ENCODE measurements around the gene AKR1B15. TPM values are rescaled to one million over a fixed set of nuclear protein-coding genes. Genes with fewer than 3 reads are reported as not detected.

Gene AKR1B15
- total and polyA plus RNA-seq, 9 of the 15 experiments (the other 6 are each of a cell fraction or from before 2014, with no cell fraction given) = not detected

DNA sequence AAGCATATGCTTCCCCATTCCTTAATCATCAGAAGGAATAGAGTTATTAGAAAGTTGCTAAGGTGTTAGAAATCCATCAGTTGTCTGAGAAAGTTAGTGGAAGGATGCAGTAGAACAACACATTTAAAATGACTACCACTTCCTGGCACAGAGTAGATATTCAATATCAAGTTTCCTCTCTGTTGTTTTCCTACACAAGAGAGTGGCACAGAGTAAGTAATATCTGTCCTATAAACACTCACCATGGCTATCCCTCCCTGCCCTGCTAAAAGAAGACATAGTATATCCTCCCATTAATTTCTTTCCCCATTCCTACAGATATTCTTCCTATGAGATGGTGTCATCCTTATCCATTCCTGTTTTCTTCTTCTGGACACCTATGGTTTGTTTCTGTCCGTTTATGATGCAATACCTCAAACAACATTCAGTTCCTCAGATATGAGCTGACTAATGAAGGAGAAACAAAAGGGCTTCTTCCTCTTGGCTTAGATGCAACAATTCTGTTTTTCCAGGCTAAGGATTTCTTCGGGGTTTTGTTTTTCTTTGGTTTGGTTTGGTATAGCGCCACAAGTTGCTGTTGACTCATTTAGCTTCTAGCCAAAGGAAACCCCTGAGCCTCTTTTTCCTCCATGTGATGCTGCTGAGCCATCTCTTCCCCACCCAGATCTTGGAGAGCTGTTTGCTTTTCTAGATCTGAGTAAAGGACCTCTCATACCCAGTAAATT is 64.9 kb downstream of the AKR1B15 start (continued):
- TF ChIP-seq CUX1 (CRISPR knock-in tag; IDR thresholded peaks at IDR 0.05) = no peak
- TF ChIP-seq RCOR1 (IDR thresholded peaks at IDR 0.05; ENCODE audit: borderline replicate concordance in 1 of 2, low read depth in 2 of 2, low read length in 2 of 2) = no peak
- peak; percentile 54; the same call in 1 of the 2 replicates for TF ChIP-seq EP300 (IDR thresholded peaks at IDR 0.05; ENCODE audit: low read length)
- TF ChIP-seq MCM5 (IDR thresholded peaks at IDR 0.05; ENCODE audit: low read depth) = no peak

GRCh38 chr7:134616611-134617010 is 67.7 kb downstream of the AKR1B15 start:
- no peaks in the 10 kb centered on the region for H3K9me1 ChIP-seq (ENCODE audit: control insufficient read depth, insufficient read depth, low read length)
- no peaks in the 10 kb centered on the region for H3K36me3 ChIP-seq (ENCODE audit: control insufficient read depth, insufficient read depth, low read length)
- H2AFZ ChIP-seq (ENCODE audit: low read depth, low read length) = no peak overlapping the region
- H3K27ac ChIP-seq (ENCODE audit: extremely low read depth, low read depth, low read length) = no peak overlapping the region
- WGBS (ENCODE audit: insufficient coverage, low coverage, missing lambda C conversion rate) = 0% methylated on average over 2 of the region's 2 CpGs
- H3K4me3 ChIP-seq = no peak overlapping the region
- no peak overlapping the region for H3K9ac ChIP-seq (ENCODE audit: insufficient read depth in 1 of 2, low read depth in 2 of 2, low read length in 2 of 2)
- H3K27me3 ChIP-seq (ENCODE audit: control insufficient read depth in 2 of 2, insufficient read depth in 2 of 2, low read length in 2 of 2) = peaks cover 0 to 3% of the 10 kb centered on the region in 2 experiments; a peak in 1 of 5 replicates
- H3K4me2 ChIP-seq (ENCODE audit: insufficient read depth, low read length) = no peak overlapping the region
- DNase-seq (ENCODE audit: extremely low read depth in 1 of 4, low spot score in 3 of 4) = no peak
- in situ Hi-C loops (cut with MboI) = no loop called here
- FAIRE-seq = no peak
- POLR2A ChIA-PET = interaction anchor here (1.1 kb wide), 1 partner anchor 16 kb away, joined by 4 read pairs; no protein-coding TSS in a partner anchor
- no peak for ATAC-seq
- BruUV-seq (replicated peaks) = no TSS peak
- H3K79me2 ChIP-seq (ENCODE audit: control insufficient read depth, insufficient read depth, low read length) = no peaks in the 10 kb centered on the region
- TF ChIP-seq ZZZ3 (IDR thresholded peaks at IDR 0.05) = no peak
- TF ChIP-seq C11orf30 (IDR thresholded peaks at IDR 0.05; ENCODE audit: low read depth) = peak; percentile 56; the same call in 1 of the 2 replicates
- no peak for TF ChIP-seq FOXA1 (IDR thresholded peaks at IDR 0.05; ENCODE audit: borderline replicate concordance)
- no peak for TF ChIP-seq MYC (IDR thresholded peaks at IDR 0.05; ENCODE audit: low read depth, low read length)
- no peak for TF ChIP-seq MYC (CRISPR knock-in tag; IDR thresholded peaks at IDR 0.05; ENCODE audit: borderline replicate concordance, low read depth)
- peak; percentile 72 for TF ChIP-seq ZNF316 (IDR thresholded peaks at IDR 0.05)
- no peak for TF ChIP-seq CXXC5 (CRISPR knock-in tag; IDR thresholded peaks at IDR 0.05)
- no peak for TF ChIP-seq CTBP1 (IDR thresholded peaks at IDR 0.05; ENCODE audit: borderline replicate concordance)
- no peak for TF ChIP-seq ZNF41 (CRISPR knock-in tag; conservative IDR thresholded peaks at IDR 0.05)
- TF ChIP-seq MAFG (tag; conservative IDR thresholded peaks at IDR 0.05) = peak; percentile 64
- H4K20me1 ChIP-seq (replicated peaks; ENCODE audit: control insufficient read depth, insufficient read depth, low read length) = no peaks in the 10 kb centered on the region
- no peaks in the 10 kb centered on the region for H3K9me3 ChIP-seq (replicated peaks; ENCODE audit: control insufficient read depth, insufficient read depth, low read depth, low read length)
- intact Hi-C loops (cut with micrococcal nuclease) = no loop called here
- no peaks in the 10 kb centered on the region for H3K4me1 ChIP-seq (replicated peaks in 1 of 2; ENCODE audit: control insufficient read depth in 2 of 2, insufficient read depth in 2 of 2, low read length in 2 of 2)
- CTCF ChIA-PET (ENCODE audit: low intra/inter-chr PET ratio) = no interaction called here

All from K562 (cell line).